Measurements from ENCODE around the gene COL8A2. TPM values are rescaled to one million over a fixed set of nuclear protein-coding genes. Genes with fewer than 3 reads are reported as not detected.

The COL8A2 gene
- total RNA-seq, 1 donor from 2014 or later = 1.2 TPM

DNA sequence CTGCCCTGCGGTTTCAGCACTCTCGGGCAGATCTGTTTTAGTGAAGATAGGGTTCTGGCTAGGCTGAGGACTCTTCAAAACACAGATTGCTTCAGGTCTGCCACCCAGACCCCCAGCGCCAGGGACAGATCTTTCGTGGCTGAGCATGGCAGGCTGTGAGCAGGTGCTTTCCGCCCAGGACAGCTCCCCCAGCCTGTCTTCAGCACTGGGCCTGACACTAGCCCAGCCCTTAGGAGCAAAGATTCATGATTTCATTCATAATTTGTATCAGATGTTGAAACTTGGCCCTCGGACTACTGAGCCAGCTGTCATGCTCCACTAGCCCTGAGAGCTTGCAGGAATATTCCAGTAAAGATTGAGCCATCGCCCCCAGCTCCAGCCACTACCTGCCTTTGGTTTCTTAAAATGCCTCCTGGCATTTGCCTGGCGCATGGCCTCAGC is 30.4 kb downstream of the COL8A2 start:
- no peak for DNase-seq

DNA sequence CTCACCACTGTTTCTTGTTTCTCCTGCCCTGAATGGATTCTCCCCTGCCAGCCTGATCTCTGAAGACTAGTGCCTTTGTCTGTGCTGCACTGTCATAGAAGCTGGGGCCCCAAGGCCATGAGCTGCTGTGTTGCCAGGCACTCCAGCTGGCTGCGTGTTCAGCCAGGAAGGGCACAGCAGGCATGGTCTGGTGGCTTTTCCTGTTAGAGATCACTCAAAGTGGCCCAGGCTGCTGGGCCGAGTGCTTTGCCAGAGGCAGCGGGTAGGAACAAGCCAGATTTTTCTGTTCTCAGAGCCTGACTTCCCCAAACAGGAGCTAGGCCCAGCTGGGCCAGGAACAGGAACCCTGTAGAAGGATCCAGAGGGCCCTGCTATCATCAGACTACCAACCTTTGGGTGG is 31.1 kb downstream of the COL8A2 start:
- no peaks in the 10 kb centered on the region for H3K27me3 ChIP-seq (ENCODE audit: low read depth)
- H3K27ac ChIP-seq (replicated peaks) = peak overlapping the region; percentile 44
- no peak overlapping the region for H3K4me3 ChIP-seq
- no peak for DNase-seq
- peaks cover 44% of the 10 kb centered on the region for H3K36me3 ChIP-seq
- H3K9me3 ChIP-seq (replicated peaks) = no peaks in the 10 kb centered on the region
- TF ChIP-seq, protein P1, sequence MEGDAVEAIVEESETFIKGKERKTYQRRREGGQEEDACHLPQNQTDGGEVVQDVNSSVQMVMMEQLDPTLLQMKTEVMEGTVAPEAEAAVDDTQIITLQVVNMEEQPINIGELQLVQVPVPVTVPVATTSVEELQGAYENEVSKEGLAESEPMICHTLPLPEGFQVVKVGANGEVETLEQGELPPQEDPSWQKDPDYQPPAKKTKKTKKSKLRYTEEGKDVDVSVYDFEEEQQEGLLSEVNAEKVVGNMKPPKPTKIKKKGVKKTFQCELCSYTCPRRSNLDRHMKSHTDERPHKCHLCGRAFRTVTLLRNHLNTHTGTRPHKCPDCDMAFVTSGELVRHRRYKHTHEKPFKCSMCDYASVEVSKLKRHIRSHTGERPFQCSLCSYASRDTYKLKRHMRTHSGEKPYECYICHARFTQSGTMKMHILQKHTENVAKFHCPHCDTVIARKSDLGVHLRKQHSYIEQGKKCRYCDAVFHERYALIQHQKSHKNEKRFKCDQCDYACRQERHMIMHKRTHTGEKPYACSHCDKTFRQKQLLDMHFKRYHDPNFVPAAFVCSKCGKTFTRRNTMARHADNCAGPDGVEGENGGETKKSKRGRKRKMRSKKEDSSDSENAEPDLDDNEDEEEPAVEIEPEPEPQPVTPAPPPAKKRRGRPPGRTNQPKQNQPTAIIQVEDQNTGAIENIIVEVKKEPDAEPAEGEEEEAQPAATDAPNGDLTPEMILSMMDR (IDR thresholded peaks at IDR 0.05; ENCODE audit: borderline replicate concordance) = no peak
- intact Hi-C loops (cut with micrococcal nuclease) = loop anchor here (10.0 kb wide), 1 partner anchor 191 kb away; no protein-coding TSS in a partner anchor
- H3K4me1 ChIP-seq = peaks cover 63% of the 10 kb centered on the region

More for the DNA sequence above, 30.4 kb downstream of the COL8A2 start:
- Histone ChIP-seq H3K36me3 (peaks cover 44% of the 10 kb centered on the region), H3K27me3 (ENCODE audit: low read depth) (no peaks in the 10 kb centered on the region), H3K4me1 (peaks cover 56% of the 10 kb centered on the region), H3K27ac (replicated peaks) (peak overlapping the region; percentile 44), H3K9me3 (replicated peaks) (no peaks in the 10 kb centered on the region), H3K4me3 (no peak overlapping the region)
- intact Hi-C loops (cut with micrococcal nuclease) = loop anchor here (10.0 kb wide), 1 partner anchor 190 kb away; no protein-coding TSS in a partner anchor
- TF ChIP-seq, protein P1 (IDR thresholded peaks at IDR 0.05; ENCODE audit: borderline replicate concordance) = no peak

DNA sequence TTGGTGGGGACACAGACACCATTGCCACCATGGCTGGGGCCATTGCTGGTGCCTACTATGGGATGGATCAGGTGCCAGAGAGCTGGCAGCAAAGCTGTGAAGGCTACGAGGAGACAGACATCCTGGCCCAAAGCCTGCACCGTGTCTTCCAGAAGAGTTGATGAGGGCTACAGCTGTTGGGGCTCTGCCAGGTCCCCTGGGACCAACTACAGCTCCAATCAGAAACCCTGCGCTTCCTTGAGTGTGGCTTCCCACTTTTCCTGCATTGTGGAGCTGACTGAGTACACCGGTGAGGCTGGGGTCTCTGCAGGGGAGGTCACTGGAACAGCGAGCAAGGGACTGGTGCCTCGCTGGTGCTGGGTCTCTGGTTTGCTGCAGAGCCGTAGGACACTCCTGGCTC is 31.8 kb downstream of the COL8A2 start:
- intact Hi-C loops (cut with micrococcal nuclease) = loop anchor here (10.0 kb wide), 1 partner anchor 192 kb away; no protein-coding TSS in a partner anchor
- H3K9me3 ChIP-seq (replicated peaks) = no peaks in the 10 kb centered on the region
- H3K27ac ChIP-seq (replicated peaks) = peak overlapping the region; percentile 44
- H3K27me3 ChIP-seq (ENCODE audit: low read depth) = no peaks in the 10 kb centered on the region
- DNase-seq = no peak
- peaks cover 44% of the 10 kb centered on the region for H3K36me3 ChIP-seq
- H3K4me3 ChIP-seq = no peak overlapping the region
- H3K4me1 ChIP-seq = peaks cover 69% of the 10 kb centered on the region
- TF ChIP-seq, protein P1 (IDR thresholded peaks at IDR 0.05; ENCODE audit: borderline replicate concordance) = no peak

DNA sequence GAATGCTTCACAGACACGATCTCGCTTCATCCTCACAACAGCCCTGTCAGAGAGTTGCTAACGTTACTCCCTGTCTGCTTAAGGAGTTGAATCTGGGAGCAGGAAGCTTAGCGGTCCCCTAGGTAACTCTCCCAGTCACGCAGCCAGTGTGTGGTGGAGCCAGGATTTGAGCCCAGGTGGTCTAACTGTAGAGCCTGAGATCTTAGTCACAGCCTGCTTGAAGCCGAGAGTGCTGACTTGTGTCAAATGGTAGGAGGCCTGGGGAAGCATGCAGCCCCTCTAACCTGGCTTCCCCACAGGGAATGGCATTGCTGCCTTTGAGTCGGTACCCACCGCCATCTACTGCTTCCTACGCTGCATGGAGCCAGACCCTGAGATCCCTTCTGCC is 32.2 kb downstream of the COL8A2 start:
- TF ChIP-seq, protein P1 (IDR thresholded peaks at IDR 0.05; ENCODE audit: borderline replicate concordance) = no peak
- DNase-seq = no peak
- Histone ChIP-seq H3K9me3 (replicated peaks) (no peaks in the 10 kb centered on the region), H3K4me1 (peaks cover 71% of the 10 kb centered on the region), H3K27ac (replicated peaks) (no peak overlapping the region), H3K4me3 (no peak overlapping the region), H3K36me3 (peaks cover 44% of the 10 kb centered on the region), H3K27me3 (ENCODE audit: low read depth) (no peaks in the 10 kb centered on the region)
- intact Hi-C loops (cut with micrococcal nuclease) = loop anchor here (10.0 kb wide), 1 partner anchor 192 kb away; no protein-coding TSS in a partner anchor

DNA sequence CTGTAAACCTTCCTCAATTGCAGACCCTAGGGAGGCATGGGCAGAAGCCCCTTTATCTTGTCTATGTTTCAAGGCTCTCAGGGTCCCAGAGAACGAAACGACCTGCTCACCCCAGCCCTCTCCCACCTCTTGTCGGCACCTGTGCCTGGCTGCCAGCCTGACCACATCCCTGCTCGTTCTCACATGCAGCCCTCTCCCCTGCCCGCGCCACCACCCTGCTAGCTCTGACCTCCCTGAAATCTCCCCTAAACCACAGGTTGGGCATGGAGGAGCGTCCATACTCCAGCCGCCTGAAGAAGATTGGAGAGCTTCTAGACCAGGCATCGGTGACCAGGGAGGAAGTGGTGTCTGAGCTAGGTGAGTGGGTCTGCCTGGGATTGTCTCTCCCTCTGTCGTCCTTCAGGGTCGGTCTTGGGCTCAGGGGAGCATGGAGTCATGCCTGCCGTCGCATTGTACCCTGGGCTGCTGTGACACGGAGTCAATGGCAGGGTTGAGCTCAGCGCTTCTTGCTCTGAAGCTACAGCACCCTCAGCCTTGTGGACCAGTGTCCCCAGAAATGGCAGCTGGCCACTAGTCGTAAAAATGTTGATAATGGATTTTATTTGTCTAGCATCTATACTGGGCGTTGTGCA is 32.7 kb downstream of the COL8A2 start:
- no peaks in the 10 kb centered on the region for H3K27me3 ChIP-seq (ENCODE audit: low read depth)
- intact Hi-C loops (cut with micrococcal nuclease) = loop anchor here (10.0 kb wide), 1 partner anchor 193 kb away; no protein-coding TSS in a partner anchor
- DNase-seq = no peak
- TF ChIP-seq, protein P1 (IDR thresholded peaks at IDR 0.05; ENCODE audit: borderline replicate concordance) = no peak
- H3K4me3 ChIP-seq = no peak overlapping the region
- peaks cover 71% of the 10 kb centered on the region for H3K4me1 ChIP-seq
- H3K36me3 ChIP-seq = peaks cover 44% of the 10 kb centered on the region
- no peak overlapping the region for H3K27ac ChIP-seq (replicated peaks)
- H3K9me3 ChIP-seq (replicated peaks) = no peaks in the 10 kb centered on the region

Measured in left ventricle myocardium inferior (tissue), 1 donor.